Measurements from ENCODE around the gene SYT3. TPM values are rescaled to one million over a fixed set of nuclear protein-coding genes. Genes with fewer than 3 reads are reported as not detected.
"Not testable (repeated sequence)": the region's sequence is repeated elsewhere in the genome, so short reads cannot be mapped to it uniquely, and the experiment has no call there.

The SYT3 gene
- total RNA-seq, 1 experiment from 2014 or later, result not detected

GRCh38 chr19:50601407-50602088, 38.1 kb downstream of the SYT3 start:
- no TSS peak for BruUV-seq (replicated peaks)
- no peak for DNase-seq
- no peak overlapping the region for H3K4me3 Mint-ChIP-seq (ENCODE audit: low read depth, unreplicated experiment)
- H3K4me1 Mint-ChIP-seq (ENCODE audit: low read depth, unreplicated experiment), result no peaks in the 10 kb centered on the region
- CTCF ChIA-PET, result no interaction called here
- H3K27me3 Mint-ChIP-seq (ENCODE audit: unreplicated experiment), result peaks cover 46% of the 10 kb centered on the region
- H3K9me3 Mint-ChIP-seq (ENCODE audit: low read depth, unreplicated experiment), result no peaks in the 10 kb centered on the region
- TF ChIP-seq CTCF (IDR thresholded peaks at IDR 0.05; ENCODE audit: unreplicated experiment), result no peak
- intact Hi-C loops (cut with micrococcal nuclease; ENCODE audit: unreplicated experiment), result no loop called here
- H3K27ac Mint-ChIP-seq (ENCODE audit: unreplicated experiment), result no peak overlapping the region
- no peaks in the 10 kb centered on the region for H3K36me3 Mint-ChIP-seq (ENCODE audit: insufficient read depth, unreplicated experiment)

GRCh38 chr19:50599427-50599826, 40.3 kb downstream of the SYT3 start:
- no peak for DNase-seq
- no peaks in the 10 kb centered on the region for H3K4me1 Mint-ChIP-seq (ENCODE audit: low read depth, unreplicated experiment)
- no peaks in the 10 kb centered on the region for H3K9me3 Mint-ChIP-seq (ENCODE audit: low read depth, unreplicated experiment)
- intact Hi-C loops (cut with micrococcal nuclease; ENCODE audit: unreplicated experiment), result no loop called here
- H3K36me3 Mint-ChIP-seq (ENCODE audit: insufficient read depth, unreplicated experiment), result no peaks in the 10 kb centered on the region
- no peak overlapping the region for H3K27ac Mint-ChIP-seq (ENCODE audit: unreplicated experiment)
- peaks cover 66% of the 10 kb centered on the region for H3K27me3 Mint-ChIP-seq (ENCODE audit: unreplicated experiment)
- no peak for TF ChIP-seq CTCF (IDR thresholded peaks at IDR 0.05; ENCODE audit: unreplicated experiment)
- CTCF ChIA-PET, result no interaction called here
- H3K4me3 Mint-ChIP-seq (ENCODE audit: low read depth, unreplicated experiment), result no peak overlapping the region
- BruUV-seq (replicated peaks), result no TSS peak

GRCh38 chr19:50590191-50590590, 49.5 kb downstream of the SYT3 start:
- CTCF ChIA-PET, result no interaction called here
- no peak overlapping the region for H3K27ac Mint-ChIP-seq (ENCODE audit: unreplicated experiment)
- intact Hi-C loops (cut with micrococcal nuclease; ENCODE audit: unreplicated experiment), result no loop called here

GRCh38 chr19:50581795-50582660, 57.7 kb downstream of the SYT3 start:
- intact Hi-C loops (cut with micrococcal nuclease; ENCODE audit: unreplicated experiment); H3K4me1 Mint-ChIP-seq (ENCODE audit: low read depth, unreplicated experiment); H3K27ac Mint-ChIP-seq (ENCODE audit: unreplicated experiment); CTCF ChIA-PET; H3K36me3 Mint-ChIP-seq (ENCODE audit: insufficient read depth, unreplicated experiment); H3K9me3 Mint-ChIP-seq (ENCODE audit: low read depth, unreplicated experiment); H3K4me3 Mint-ChIP-seq (ENCODE audit: low read depth, unreplicated experiment); DNase-seq; BruUV-seq (replicated peaks): not testable (repeated sequence)
- peaks cover 71% of the 10 kb centered on the region for H3K27me3 Mint-ChIP-seq (ENCODE audit: unreplicated experiment)

More at GRCh38 chr19:50590191-50590590, 49.5 kb downstream of the SYT3 start:
- peaks cover 80% of the 10 kb centered on the region for H3K27me3 Mint-ChIP-seq (ENCODE audit: unreplicated experiment)
- H3K4me1 Mint-ChIP-seq (ENCODE audit: low read depth, unreplicated experiment), result no peaks in the 10 kb centered on the region
- TF ChIP-seq CTCF (IDR thresholded peaks at IDR 0.05; ENCODE audit: unreplicated experiment), result no peak
- no peak for DNase-seq
- H3K36me3 Mint-ChIP-seq (ENCODE audit: insufficient read depth, unreplicated experiment), result no peaks in the 10 kb centered on the region
- no peak overlapping the region for H3K4me3 Mint-ChIP-seq (ENCODE audit: low read depth, unreplicated experiment)
- no peaks in the 10 kb centered on the region for H3K9me3 Mint-ChIP-seq (ENCODE audit: low read depth, unreplicated experiment)
- BruUV-seq (replicated peaks), result no TSS peak
